ENCODE measurements around the gene GTF3C6.
"Not testable (repeated sequence)": the region's sequence is repeated elsewhere in the genome, so short reads cannot be mapped to it uniquely, and the experiment has no call there.

Gene GTF3C6

GRCh38 chr6:110958329-110959192 is at the start of gene GTF3C6:
Gene GTF3C6 (plus strand): TSS chr6:110958706. CDS start chr6:110958770, 64 bp downstream.
- peak; percentile 79 for DNase-seq (ENCODE audit: low read depth)

DNA sequence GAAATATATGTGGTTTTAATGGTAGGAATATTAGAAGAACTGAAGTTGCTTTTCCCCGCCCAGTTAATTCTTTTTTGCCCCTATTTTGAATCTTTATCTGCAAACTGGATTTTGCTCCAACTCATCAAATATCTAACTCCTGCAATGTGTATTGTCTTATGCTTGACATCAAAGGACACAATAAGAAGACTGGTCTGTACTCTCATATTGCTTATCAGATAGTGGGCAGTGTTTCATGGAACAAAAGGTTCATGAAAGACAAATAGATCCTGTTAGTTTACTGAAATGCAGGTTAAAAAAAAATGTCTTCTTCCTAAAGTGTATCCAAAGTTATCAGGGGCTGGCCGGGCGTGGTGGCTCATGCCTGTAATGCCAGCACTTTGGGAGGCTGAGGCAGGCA is 27.7 kb upstream of the GTF3C6 start:
- no peak for DNase-seq (ENCODE audit: low read depth)

- no peak for DNase-seq (ENCODE audit: low read depth)
Observed at GRCh38 chr6:110933912-110934311, 24.6 kb upstream of the GTF3C6 start.

DNA sequence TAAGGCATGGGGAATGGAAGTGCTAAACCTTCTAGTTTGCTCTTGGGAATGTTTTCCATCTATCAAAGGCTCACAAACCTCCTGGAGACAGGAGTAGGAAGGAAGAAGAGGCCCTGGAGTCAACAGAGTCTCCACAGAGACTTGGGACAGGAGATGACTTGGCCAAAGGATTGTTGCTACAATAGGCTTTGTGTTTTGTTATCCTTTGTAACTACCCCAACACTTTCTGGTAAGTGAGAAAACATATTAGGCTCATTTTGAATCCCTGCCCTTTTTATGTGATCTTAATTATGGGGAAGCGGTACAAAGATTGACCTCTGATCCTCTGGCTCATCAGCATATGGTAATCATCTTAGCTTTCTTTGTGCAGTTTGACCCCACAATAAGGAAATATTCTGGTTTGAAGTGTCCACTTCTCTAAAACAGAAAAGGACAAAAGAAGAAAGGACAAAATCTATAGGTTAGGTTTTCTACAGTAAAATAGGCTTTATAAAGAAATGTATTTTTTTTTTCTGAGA is 24.1 kb upstream of the GTF3C6 start:
- DNase-seq (ENCODE audit: low read depth), result no peak

DNA sequence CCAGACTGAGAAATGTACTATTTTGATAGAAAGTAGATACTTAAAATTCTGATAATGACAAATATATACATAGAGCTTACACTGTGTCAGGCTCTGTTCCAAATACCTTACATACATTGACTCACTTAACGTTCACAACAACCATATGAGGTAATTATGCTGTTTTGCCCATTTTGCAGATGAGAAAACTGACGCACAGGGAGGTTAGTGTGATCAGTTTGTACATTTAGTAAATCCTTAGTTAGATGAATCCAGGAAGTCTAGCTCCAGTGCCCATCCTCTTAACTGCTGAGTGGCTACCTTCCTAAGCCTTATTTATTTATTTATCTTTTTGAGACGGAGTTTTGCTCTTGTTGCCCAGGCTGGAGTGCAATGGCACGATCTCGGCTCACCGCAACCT is 23.3 kb upstream of the GTF3C6 start:
- DNase-seq (ENCODE audit: low read depth), result no peak

- no peak for DNase-seq (ENCODE audit: low read depth)
Observed at GRCh38 chr6:110938171-110938570, 20.3 kb upstream of the GTF3C6 start.

GRCh38 chr6:110939429-110940200 is 18.9 kb upstream of the GTF3C6 start:
- DNase-seq (ENCODE audit: low read depth), result no peak

DNA sequence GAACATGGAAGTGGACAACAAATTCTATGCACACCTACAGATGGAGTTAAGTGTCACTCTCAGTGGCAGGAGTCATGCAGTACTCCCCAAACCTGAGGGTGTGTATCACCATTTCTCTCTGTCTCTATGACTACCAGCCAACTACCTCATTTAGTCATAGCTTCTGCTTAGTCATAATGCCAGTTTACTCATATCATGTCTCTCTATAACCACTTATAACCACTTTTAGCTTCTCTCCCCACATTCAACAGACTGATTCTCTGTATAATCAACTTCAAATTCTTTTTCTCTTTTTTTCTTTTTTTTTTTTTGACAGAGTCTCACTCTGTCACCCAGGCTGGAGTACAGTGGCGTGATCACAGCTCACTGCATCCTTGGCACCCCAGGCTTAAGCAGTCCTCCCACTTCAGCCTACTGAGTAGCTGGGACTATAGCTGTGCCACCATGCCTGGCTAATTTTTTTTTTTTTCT is 13.8 kb upstream of the GTF3C6 start:
- DNase-seq (ENCODE audit: low read depth), result no peak

- no peak for DNase-seq (ENCODE audit: low read depth)
Observed at GRCh38 chr6:110946498-110946897, 12.0 kb upstream of the GTF3C6 start.

DNA sequence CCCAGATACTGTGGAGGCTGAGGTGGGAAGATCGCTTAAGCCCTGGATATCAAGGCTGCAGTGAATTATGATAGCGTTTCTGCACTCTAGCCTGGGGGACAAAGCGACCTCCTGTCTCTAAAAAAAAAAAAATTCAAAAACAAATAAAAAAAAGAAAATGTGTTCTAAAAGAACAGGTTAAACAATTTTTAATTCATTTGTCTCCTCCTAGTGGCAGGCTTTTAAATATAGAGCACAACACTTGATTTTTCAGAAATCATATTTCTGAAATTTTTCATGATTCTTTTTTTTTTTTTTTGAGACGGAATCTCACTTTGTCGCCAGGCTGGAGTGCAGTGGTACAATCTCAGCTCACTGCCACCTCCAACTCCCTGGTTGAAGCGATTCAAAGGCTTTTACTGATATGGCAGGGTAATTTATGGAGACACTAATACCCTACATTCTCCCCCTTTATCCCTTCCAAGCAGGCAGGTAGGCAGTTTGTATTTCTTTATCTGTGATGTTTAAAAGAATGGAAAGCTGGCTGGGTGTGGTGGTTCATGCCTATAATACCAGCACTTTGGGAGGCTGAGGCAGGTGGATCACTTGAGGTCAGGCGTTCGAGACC is 8.7 kb upstream of the GTF3C6 start:
- DNase-seq (ENCODE audit: low read depth), result no peak

DNA sequence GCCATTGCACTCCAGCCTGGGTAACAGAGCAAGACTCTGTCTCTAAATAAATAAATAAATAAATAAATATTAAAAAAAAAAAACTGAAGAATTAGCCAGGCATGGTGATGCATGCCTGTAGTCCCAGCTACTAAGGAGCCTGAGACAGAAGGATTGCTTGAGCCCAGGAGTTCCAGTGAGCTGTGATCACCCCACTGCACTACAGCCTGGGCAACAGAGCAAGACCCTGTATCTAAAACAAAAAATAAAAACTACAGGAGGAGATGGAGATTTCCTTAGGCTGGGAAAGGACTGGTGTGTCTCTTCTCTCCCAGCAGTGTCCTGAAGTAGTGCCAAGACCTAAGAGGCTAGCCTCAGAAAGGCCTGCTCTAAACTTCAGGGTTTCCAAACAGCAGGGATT is 8.1 kb upstream of the GTF3C6 start:
- no peak for DNase-seq (ENCODE audit: low read depth)

DNA sequence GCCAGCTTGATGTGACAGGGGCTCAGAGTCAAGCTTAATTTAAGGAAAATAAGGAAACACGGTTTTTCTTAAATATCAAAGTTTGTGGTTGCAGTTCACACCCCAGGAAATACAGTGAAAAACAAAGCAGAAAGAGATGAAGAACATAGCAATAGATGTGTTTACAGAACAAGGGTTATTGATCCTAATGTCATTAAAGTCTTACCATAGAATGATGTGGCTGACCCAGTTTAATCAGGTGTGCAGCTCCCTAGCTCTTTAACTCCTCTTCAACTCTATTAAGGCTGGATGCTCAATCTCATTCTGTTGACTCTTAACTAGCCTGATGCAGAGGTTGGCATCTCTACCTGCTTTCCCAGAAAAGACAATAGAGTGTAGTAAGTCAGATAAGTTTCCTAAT is 7.5 kb upstream of the GTF3C6 start:
- DNase-seq (ENCODE audit: low read depth), result no peak

- no peak for DNase-seq (ENCODE audit: low read depth)
Observed at GRCh38 chr6:110951986-110952794, 6.3 kb upstream of the GTF3C6 start.

DNA sequence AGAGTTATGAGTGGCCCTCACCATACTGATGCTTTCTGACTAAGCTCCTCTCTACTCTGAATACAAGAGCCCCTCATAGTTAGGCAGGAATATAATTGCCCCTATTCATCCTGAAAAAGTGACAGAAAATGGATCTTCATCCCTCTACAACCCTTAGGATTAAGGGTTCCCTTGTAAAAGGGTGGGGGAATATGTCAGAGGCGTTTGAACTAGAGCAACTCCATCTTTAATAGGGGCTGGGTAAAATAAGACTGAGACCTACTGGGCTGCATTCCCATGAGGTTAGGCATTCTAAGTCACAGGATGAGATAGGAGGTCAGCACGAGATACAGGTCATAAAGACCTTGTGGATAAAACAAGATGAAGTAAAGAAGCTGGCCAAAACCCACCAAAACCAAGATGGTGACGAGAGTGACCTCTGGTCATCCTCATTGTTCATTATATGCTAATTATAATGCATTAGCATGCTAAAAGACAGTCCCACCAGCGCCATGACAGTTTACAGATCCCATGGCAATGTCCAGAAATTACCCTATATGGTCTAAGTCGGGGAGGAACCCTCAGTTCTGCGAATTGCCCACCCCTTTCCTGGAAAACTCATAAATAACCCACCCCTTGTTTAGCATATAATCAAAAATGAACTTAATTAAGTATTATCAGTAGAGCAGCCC is 4.7 kb upstream of the GTF3C6 start:
- no peak for DNase-seq (ENCODE audit: low read depth)

DNA sequence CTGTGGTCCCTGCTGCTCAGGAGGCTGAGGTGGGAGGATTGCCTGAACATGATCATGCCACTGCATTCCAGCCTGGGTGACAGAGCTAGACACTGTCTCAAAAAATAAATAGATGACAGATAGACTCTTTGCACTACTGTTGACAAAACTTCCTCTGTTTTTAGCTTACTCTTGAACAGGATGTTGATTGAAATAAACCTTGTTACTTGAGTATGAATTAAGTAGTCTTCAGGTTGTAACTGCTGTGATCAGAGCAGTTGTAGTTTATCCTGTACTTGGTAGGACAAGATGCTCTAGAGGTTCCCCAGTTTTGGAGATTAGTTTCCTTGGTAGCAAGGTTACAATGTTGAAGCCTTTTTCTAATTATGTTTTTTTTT is 1.5 kb downstream of the GTF3C6 start:
- no peak for DNase-seq (ENCODE audit: low read depth)

DNA sequence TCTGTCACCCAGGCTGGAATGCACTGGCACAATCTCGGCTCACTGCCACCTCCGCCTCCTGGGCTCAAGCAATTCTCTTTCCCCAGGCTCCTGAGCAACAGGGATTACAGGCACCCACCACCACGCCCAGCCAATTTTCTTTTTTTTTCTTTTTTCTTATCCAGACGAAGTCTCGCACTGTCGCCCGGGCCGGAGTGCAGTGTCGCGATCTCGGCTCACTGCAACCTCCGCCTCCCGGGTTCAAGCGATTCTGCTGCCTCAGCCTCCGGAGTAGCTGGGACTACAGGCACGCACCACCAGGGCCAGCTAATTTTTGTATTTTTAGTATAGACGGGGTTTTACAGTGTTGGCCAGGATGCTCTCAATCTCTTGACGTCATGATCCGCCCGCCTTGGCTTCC is 4.1 kb downstream of the GTF3C6 start:
- DNase-seq (ENCODE audit: low read depth), result not testable (repeated sequence)

GRCh38 chr6:110965629-110966229 is 7.2 kb downstream of the GTF3C6 start:
- DNase-seq (ENCODE audit: low read depth), result no peak

GRCh38 chr6:110968661-110969060 is 10.2 kb downstream of the GTF3C6 start:
- DNase-seq (ENCODE audit: low read depth), result not testable (repeated sequence)

DNA sequence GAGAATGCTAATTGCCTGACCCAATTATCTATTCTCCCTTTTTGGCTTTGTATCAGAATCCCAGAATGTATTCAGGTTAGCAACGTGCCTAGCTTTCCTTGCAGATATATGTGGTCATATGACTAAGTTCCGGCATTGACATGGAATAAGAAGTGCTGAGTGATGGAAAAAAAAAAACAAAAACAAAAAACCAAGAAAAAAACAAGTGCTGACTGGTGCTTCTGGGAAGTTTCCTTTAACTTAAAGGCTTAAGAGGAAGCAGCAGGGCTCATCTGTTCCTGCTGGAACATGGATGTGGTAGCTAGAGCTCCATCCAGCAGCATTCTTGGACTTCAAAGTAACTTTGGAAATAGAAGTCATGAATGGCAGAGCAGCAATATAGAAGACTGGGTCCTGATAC is 13.0 kb downstream of the GTF3C6 start:
- no peak for DNase-seq (ENCODE audit: low read depth)

- no peak for DNase-seq (ENCODE audit: low read depth)
Observed at GRCh38 chr6:110976575-110976974, 18.1 kb downstream of the GTF3C6 start.
